ENCODE measurements around the gene TMC3.

- TF ChIP-seq, protein P1, sequence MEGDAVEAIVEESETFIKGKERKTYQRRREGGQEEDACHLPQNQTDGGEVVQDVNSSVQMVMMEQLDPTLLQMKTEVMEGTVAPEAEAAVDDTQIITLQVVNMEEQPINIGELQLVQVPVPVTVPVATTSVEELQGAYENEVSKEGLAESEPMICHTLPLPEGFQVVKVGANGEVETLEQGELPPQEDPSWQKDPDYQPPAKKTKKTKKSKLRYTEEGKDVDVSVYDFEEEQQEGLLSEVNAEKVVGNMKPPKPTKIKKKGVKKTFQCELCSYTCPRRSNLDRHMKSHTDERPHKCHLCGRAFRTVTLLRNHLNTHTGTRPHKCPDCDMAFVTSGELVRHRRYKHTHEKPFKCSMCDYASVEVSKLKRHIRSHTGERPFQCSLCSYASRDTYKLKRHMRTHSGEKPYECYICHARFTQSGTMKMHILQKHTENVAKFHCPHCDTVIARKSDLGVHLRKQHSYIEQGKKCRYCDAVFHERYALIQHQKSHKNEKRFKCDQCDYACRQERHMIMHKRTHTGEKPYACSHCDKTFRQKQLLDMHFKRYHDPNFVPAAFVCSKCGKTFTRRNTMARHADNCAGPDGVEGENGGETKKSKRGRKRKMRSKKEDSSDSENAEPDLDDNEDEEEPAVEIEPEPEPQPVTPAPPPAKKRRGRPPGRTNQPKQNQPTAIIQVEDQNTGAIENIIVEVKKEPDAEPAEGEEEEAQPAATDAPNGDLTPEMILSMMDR (IDR thresholded peaks at IDR 0.05) = no peak
- TF ChIP-seq POLR2A (IDR thresholded peaks at IDR 0.05) = no peak
Observed at GRCh38 chr15:81346611-81347010, 27.4 kb downstream of the TMC3 start.
